ENCODE results near the gene CRISPLD2.
"Not testable (repeated sequence)": the region's sequence is repeated elsewhere in the genome, so short reads cannot be mapped to it uniquely, and the experiment has no call there.

CRISPLD2 gene

DNA sequence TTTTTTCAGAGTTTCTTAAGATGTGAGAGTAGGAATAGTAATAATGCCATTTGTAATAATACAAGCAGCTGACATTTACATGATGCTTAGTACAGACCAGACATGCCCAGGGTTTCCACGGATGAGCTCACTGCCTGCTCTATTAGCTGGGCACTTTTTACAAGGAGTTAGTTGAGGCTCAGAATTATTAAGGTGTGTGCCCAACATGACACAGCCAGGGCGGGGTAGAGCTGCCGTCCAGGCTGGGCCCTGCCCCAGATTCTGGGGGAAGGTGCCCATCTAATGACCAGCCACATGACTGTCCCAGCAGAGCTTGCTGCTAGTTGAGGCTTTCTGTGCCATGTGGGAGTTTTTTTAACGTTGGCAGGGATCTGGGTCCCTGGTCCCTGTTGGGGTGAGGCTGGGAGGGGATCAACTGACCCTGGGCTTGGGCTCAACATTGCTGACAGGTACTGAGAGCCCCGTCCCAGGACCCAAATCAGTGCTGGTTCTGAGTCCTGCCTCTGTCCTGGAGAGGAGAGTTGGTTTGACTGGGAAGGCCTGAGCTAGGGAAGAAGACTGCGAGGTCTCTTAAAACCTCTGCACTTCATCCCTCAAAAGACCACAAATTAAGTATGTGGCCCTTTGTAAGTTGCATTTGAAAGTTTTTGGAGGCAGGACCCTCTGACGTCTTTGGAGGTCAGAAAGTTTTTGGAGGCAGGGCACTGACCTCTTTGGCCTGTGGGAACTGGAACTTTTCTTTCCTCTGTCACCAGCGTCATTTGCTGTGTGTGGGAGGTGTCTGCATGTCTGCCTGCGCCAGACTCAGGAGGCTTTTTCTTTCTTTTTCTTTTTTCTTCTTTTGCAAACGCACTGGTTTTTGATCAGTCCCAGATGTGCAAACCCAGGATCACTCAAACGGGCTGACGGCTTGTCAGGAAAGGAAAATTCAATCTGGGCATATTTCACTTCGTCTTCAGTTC lies 2.2 kb downstream of the CRISPLD2 start:
- in situ Hi-C loops (cut with MboI; ENCODE audit: low sequenced_read_pairs): no loop called here

DNA sequence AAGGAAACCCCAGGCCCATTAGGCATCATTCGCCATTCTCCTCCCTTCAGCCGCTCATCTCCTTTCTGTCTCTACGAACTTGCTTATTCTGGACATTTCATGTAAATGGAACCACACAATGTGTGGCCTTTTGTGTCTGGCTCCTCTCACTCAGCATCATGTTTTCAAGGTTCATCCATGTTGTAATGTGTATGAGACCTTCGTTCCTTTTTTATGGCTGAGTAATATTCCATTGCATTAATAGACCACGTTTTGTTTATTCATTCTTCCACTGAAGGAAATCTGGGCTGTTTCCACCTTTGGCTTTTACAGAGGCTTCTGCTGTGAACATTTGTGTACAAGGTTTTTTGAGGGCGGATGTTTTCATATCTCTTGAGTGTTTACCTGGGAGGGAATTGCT lies 3.2 kb downstream of the CRISPLD2 start:
- in situ Hi-C loops (cut with MboI; ENCODE audit: low sequenced_read_pairs): no loop called here

DNA sequence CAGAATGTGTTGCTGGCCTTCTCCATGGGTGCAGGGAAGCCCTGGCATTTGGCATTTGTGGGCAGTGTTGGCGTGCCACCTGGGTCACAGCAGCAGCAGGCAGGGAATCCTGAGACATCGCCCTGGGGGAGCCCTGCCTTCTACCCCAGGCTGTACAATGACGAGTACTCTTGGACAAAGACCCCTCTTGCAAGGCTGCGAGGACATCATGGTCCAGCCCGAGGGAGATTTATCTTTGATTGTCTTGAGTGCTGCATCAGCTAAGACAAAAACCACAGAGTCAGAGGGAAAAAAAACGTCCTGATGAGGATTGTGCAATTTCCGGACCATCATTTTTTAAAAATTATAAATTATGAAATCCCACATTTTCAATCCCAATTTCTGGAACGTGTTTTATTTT lies 3.7 kb downstream of the CRISPLD2 start:
- in situ Hi-C loops (cut with MboI; ENCODE audit: low sequenced_read_pairs): no loop called here

DNA sequence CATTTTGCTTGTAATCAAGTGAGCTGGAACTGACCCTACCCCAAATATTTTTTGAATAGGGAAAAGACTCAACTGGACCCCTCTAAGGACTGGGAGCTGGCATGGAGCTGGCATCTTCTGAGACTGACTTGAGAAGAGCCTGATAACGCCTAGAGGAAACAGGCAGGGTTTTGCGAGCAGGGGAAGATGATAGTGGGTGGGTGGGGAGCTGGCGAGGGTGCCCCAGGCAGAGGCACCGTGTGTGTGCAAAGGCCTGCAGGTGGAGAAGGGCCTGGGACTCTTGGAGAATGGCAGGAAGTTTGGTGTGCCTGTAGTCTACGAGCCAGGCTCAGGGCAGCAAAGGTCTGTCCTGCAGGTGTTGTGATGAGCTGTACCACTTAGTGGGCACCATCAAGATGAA lies 4.1 kb downstream of the CRISPLD2 start:
- in situ Hi-C loops (cut with MboI; ENCODE audit: low sequenced_read_pairs): no loop called here

DNA sequence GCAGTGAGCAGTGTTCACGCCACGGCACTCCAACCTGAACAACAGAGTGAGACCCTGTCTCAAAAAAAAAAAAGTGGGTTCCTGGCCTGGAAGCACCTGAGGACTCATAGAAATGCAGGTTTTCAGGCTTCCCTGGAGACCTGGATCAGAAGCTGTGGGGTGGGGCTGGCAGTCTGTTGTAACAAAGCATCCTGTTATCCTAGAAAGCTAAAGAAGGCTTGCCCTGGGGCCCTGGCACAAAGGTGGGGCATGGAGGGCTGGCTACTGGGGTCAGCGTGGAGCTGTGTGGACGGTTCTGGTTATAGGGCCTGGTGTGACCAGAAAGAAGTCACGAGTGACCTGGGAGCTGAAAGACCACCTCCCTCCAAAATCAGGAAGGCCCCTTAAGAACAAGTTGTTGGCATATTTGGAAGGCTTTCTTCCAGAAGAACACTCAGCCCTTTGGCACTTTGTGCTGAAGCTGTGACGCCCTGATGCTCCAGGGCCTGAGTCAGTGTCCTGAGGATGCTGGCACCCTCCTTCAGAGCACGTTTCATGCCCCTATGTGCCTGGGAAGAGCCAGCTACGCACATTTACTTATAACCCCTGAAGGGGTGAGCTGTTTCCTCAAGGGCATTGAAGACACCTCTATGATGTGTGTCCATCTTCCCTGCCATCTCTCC lies 6.2 kb downstream of the CRISPLD2 start:
- in situ Hi-C loops (cut with MboI; ENCODE audit: low sequenced_read_pairs): no loop called here

DNA sequence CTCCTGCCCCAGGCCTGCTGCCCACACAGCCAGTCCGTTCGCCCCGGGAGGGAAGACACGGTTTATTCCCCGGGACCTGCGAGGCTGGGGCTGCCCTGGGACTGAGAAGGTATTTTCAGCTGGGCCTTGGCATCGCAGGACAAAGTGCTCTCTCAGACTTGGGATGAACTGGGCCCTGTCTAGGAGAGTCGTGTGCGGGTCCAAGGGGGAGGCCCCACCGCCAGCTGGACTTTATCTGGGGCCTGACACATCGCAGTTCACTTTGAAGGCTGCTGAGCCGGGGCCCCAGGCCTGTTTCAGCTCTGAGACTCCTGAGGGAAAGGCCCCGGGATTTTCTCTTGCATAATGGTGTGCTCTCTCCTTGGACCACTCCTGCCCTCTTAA lies 6.8 kb downstream of the CRISPLD2 start:
- in situ Hi-C loops (cut with MboI; ENCODE audit: low sequenced_read_pairs): no loop called here

DNA sequence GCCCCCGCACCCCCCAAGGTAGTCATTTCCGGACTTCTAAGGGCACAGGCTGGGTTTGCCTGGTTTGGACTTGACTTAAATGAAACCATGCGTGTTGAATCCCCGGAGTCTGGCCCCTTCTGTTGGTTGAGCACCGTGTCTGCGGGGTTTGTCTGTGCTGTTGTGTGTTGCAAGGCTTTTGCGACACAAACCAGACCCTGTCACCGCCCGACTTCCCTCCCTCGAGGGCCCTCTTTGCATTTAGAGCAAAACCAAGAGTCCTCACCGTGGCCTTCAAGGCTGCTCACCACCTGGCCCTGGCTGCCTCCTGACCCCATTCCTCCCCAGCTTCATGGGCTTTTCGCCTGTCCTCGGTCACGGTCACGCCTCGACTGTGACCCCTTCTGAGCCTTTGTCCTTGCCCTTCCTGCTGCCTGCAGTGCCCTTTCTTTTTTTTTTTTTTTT lies 7.4 kb downstream of the CRISPLD2 start:
- in situ Hi-C loops (cut with MboI; ENCODE audit: low sequenced_read_pairs): no loop called here

DNA sequence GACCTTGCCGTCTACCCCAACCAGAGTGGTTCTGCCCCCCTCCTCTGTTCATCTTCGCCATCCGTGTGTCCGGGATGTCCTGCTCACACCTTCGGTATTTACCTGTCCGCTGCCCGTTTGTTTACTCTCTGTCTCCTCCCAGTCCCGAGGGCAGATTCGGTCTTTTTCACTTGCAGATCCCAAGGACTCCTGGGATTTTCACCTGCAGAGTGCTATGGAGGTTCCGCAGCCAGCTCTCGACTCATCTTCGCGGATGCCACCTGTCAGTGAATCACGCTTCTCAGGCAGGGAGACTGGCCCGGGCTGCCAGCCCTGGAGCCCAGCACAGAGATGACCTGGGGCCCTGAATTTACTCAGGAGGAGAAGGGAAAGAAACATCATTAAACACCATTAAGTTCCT lies 8.1 kb downstream of the CRISPLD2 start:
- in situ Hi-C loops (cut with MboI; ENCODE audit: low sequenced_read_pairs): no loop called here

DNA sequence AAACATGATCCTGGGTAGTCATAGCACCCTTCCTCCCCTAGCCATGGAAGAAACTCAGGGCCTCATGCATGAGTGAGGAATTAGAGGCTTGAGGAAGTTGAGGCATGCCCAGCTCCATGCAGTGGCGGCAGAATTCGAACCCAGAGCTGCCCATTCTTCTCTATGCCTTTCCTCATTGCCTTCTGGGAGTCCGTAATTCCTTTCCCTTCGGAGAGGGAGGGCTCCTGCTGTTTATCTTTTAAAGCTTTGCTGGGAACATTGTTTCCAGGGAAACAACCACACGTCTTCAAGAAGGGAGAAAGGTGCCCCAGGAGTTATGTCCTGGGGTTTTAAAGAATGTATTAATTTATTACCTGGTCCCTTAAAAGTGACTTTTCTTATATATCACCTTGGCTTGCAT lies 8.5 kb downstream of the CRISPLD2 start:
- in situ Hi-C loops (cut with MboI; ENCODE audit: low sequenced_read_pairs): no loop called here

DNA sequence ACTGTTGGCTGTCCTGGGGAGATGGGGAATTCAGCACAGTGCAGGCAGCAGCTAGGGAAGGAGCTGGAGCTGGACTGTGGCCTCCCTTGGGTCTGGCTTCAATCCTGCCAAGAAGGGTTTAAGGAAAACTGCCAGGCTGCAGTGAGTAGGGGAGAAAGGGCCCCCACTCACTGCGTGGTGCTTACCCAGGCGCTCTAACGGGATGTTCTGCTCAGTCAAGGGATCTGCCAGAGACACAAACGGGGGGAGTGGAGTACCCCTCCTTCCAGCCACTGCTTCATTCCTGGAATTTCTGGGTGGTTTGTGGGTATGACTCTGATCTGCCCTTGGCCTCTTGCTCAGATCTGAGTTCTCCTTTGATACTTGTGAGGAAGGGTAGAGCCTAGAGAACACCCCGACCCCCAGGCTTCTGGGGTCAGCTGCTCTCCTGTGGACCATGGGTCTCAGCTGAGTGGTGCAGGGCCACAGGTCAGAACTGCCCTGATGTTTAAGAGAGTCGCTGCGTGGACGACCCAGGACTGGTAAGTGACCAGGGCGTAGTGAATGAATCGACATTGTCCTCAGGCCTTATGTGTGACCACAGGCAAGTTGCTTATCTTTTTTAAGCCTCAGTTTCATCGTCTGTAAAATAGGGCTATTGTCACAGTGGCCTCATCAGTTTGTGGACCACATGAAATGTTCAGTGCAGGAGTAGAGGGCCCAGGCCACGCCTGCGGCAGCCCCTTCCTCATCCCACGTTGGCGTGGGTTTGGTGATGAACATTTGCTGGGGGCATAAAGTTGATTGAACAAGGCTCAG lies 9.6 kb downstream of the CRISPLD2 start:
- in situ Hi-C loops (cut with MboI; ENCODE audit: low sequenced_read_pairs): no loop called here

DNA sequence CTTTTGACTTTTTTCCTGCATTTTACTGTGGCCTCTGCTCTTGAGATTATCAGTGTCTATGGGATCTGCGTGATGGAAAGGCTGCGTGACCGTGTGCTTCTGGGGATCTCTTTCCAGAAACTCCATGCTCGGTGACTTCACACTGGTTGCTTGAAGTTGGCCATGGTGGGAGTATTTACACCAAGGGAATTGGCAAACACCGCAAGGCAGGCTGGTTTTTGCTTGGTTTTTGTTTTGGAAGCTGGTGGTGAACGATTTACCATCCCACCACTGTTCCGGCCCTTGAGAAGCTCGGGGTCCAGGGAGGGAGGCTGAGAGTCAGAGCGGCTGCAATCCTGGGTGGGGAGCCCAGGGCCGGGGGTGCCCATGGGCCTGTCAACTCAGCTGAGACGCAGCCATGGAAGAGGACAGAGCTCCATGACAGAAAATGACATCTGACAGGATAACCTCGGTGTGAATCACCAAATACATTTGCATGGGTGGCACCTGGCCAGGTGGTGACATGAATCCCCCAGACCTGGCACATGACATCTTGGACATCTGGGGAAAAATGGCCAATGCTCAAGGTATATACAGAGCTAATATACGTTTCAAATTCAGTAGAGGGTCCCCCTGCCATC lies 11.1 kb downstream of the CRISPLD2 start:
- in situ Hi-C loops (cut with MboI; ENCODE audit: low sequenced_read_pairs): no loop called here

DNA sequence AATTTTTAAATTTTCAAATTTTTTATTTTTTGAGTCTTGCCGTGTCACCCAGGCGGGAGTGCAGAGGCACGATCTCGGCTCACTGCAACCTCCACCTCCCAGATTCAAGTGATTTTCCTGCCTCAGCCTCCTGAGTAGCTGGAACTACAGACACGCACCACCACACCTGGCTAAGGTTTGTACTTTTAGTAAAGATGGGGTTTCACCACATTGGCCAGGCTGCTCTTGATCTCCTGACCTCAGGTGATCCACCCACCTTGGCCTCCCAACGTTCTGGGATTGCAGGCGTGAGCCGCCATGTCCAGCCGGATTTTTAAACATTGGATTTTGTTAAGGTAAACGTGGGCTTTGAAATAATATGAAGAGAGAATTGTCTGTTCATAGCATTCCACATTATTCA lies 11.9 kb downstream of the CRISPLD2 start:
- in situ Hi-C loops (cut with MboI; ENCODE audit: low sequenced_read_pairs): not testable (repeated sequence)

DNA sequence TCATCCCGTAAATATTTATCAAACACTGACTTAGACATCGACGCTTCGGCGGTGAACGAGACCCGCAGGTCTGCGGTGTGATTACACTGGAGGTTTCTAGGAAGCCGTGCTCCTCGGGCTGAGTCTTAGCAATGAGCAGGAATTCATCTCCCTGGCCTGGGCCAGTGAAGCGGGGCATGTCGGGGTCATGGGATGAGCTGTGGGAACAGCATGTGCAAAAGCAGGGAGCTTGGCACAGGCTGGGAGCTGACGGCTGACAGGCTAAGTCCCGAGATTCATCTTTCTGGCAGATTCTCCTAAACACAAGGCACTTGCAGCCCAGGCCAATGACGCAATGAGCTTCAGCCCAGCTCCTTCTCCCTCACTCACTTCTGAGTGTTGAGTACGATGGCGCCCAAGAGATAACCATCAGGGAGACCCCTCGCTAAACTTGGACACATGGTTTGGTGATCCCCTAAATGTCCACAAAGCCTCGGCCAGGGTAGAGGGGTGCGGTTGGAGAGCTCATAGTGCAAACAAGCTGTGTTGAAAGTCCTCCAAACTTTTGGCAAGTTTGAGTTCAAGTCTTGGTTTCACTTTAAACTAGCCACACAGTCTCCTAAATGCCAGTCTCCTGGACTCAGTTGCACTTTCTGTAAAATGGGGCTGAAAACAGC lies 12.8 kb downstream of the CRISPLD2 start:
- in situ Hi-C loops (cut with MboI; ENCODE audit: low sequenced_read_pairs): no loop called here

DNA sequence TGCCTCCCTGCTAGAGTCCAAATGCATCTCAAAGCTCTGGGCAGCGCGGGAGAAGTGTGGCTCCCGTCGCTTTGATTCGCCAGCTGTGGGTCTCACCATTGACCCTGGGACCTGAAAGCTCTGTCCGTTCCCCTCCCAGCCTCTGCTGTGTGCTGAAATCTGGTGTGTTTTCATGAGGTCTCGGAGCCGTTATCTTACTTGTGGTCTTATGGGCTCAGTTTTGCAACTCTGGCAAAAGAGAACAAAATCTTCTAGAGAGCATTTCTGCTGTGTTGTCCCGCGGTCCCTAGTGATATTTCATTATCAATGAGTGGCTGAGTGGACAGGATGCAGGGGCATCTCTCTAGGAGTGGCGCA lies 13.3 kb downstream of the CRISPLD2 start:
- in situ Hi-C loops (cut with MboI; ENCODE audit: low sequenced_read_pairs): no loop called here

DNA sequence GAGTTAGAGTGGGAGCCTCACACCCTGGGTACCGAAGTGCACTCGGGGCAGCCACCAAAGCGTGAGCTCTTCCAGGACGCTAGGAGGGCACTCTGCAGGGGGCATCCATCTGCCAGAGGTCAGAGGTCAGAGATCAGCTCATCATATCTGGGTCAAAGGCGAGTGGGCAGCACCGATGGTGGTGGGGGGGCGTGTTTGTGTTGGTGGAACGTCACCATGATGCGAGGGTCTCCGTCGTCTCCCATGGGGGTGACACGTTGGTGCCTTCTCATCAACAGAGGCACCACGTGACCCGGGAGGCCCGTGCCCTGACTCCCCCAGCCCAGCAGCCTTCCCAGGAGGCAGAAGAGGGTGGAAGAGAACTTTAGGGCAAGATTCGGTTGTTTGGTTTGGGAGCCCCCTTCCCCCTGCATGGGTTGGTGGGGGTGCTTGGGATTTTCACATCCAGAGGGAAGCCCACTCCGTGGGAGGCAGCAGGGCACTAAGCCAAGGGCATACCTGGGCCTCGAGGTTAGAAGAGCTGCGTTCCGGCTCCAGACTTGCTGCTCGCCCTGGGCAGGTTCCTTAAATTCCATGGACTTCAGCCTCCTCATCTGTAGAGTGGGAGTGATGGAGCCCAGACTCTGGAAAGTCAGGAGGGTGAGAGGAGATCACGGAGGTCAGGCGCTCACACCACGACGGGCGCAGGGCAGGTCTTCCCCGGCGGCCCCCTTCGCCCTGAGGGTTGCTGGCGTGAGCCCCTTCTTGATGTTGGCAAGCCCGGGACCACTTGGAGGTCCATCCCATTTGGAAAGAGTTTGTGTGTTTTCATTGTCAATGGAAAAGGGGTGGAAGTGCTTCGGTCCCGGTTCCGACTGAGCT lies 14.0 kb downstream of the CRISPLD2 start:
- in situ Hi-C loops (cut with MboI; ENCODE audit: low sequenced_read_pairs): no loop called here

DNA sequence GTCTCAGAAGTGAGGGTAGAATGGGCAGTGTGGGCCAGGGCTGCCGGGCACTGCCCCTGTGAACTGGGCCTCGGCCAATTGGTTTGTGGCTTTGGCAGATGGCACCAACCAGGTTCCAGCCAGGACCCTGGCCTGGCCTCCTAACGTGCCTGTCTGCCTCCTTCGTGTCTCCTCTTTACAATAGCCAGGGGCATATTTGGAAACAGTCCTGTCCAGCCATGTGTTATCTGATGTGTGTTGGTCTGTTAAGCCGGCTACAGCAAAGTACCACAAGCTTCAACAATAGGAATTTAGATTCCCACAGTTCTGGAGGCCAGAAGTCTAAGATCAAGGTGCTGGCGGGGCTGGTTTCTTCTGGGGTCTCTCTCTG lies 14.6 kb downstream of the CRISPLD2 start:
- in situ Hi-C loops (cut with MboI; ENCODE audit: low sequenced_read_pairs): no loop called here

DNA sequence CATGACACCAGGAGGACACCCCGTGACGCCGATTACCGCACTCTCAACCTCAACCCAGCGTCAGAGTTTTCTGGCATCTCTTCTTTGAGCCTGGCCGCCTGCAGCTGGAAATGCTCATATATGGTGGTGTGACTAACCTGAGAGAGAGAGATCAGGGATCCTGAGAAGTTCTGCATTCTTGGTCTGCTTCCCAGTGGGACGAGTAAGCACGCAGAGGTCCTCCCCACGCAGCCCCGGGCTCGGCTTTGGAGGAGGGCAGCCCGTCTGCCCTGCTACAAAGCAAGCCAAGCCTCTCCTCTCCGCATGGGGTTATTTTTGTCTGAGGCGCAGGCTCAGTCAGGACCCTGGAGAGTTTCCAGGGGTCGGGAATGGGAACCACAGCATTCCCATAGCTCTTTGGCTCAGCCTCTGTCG lies 16.5 kb downstream of the CRISPLD2 start:
- in situ Hi-C loops (cut with MboI; ENCODE audit: low sequenced_read_pairs): no loop called here

DNA sequence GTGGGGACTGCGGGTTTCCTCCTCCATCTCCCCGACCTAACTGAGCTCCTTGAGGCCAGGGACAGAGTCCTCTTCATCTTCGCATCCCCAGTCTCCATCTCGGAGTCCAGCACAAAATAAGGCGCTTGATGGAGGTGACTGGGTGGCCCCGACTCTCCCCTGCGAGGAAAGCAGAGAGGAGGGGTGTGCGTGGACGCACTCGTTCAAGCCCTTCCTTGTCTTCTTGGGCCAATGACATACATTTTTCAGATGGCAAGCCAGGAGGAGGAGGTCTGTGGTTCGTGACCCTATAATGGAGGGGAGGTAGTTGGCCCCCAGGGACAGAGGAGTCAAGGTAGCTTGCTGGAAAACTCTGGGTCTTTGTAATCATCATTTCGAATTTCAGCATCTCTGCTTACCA lies 17.2 kb downstream of the CRISPLD2 start:
- in situ Hi-C loops (cut with MboI; ENCODE audit: low sequenced_read_pairs): no loop called here

DNA sequence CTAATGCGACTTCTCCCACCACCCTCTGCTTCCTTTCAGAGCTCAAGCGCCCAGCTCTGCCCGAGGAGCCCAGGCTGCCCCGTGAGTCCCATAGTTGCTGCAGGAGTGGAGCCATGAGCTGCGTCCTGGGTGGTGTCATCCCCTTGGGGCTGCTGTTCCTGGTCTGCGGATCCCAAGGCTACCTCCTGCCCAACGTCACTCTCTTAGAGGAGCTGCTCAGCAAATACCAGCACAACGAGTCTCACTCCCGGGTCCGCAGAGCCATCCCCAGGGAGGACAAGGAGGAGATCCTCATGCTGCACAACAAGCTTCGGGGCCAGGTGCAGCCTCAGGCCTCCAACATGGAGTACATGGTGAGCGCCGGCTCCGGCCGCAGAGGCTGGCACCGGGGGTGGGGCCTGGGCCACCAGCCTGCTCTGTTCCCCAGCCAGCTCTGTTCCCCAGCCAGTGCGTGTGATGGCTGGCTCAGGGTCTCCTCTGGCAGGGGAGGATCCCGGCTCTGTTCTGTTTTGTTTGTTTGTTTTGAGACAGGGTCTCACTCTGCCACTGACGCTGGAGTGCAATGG lies 18.7 kb downstream of the CRISPLD2 start:
- in situ Hi-C loops (cut with MboI; ENCODE audit: low sequenced_read_pairs): no loop called here
